HepG2 (cell line): ENCODE results near the gene GDE1. TPM values are rescaled to one million over a fixed set of nuclear protein-coding genes. Genes with fewer than 3 reads are reported as not detected.

Experiments used
- BCL6 ChIP-seq: IDR thresholded peaks from 2 replicates; pipeline ENCODE4 v1.6.1; 2016; ENCODE audit warnings: missing genetic modification reagents, missing compliant biosample characterization
- CREBL2 ChIP-seq: sonication (generic); formaldehyde crosslinking; IDR thresholded peaks from 2 replicates; pipeline ENCODE4 v1.8.1; 2023; ENCODE audit warnings: missing genetic modification reagents, mild to moderate bottlenecking, borderline replicate concordance
- ELF3 ChIP-seq: IDR thresholded peaks from 2 replicates; pipeline ENCODE4 v1.6.1; 2016; ENCODE audit warnings: missing genetic modification reagents, missing compliant biosample characterization
- ESRRA ChIP-seq: sonication (generic); formaldehyde crosslinking; IDR thresholded peaks from 2 replicates; pipeline ENCODE4 v1.5.1; 2020; ENCODE audit warnings: mild to moderate bottlenecking, low read depth, missing genetic modification reagents
- FIP1L1 ChIP-seq: fragments of 200-400 bp; formaldehyde crosslinking; IDR thresholded peaks from 2 replicates; pipeline ENCODE4 v1.6.1; 2018; ENCODE audit warnings: low read depth, mild to moderate bottlenecking, low read length, moderate library complexity, borderline replicate concordance; ENCODE audit not compliant: insufficient read depth
- FLYWCH1 ChIP-seq: sonication (generic); formaldehyde crosslinking; IDR thresholded peaks from 2 replicates; pipeline ENCODE4 v1.8.1; 2023; ENCODE audit warnings: mild to moderate bottlenecking, missing genetic modification reagents
- HMG20A ChIP-seq: IDR thresholded peaks from 2 replicates; pipeline ENCODE4 v1.6.1; 2016; ENCODE audit warnings: borderline replicate concordance
- LCORL ChIP-seq, 2 experiments: fragments of 450-650 bp in 1 of 2; sonication (generic) in 1 of 2; formaldehyde crosslinking in 1 of 2; IDR thresholded peaks; 2 replicates each; pipeline versions ENCODE4 v1.5.0 to v1.6.1; 2017 to 2020; ENCODE audit warnings: antibody characterized with exemption in 1 of 2, missing genetic modification reagents in 1 of 2
- MED8 ChIP-seq: sonication (generic); formaldehyde crosslinking; IDR thresholded peaks from 2 replicates; pipeline ENCODE4 v1.8.1; 2023; ENCODE audit warnings: mild to moderate bottlenecking, missing genetic modification reagents; ENCODE audit not compliant: insufficient replicate concordance
- MIXL1 ChIP-seq: IDR thresholded peaks from 2 replicates; pipeline ENCODE4 v1.6.1; 2016
- NFE2L2 ChIP-seq: fragments of 150-350 bp; IDR thresholded peaks from 2 replicates; pipeline ENCODE4 v1.6.1; 2014; ENCODE audit warnings: low read length
- NFKB2 ChIP-seq: sonication (generic); formaldehyde crosslinking; IDR thresholded peaks from 2 replicates; pipeline ENCODE4 v1.4.0; 2020; ENCODE audit warnings: missing genetic modification reagents, borderline replicate concordance
- NFRKB ChIP-seq: fragments of 450-650 bp; IDR thresholded peaks from 2 replicates; pipeline ENCODE4 v1.6.1; 2017
- ONECUT2 ChIP-seq: sonication (generic); formaldehyde crosslinking; IDR thresholded peaks from 2 replicates; pipeline ENCODE4 v1.4.0; 2020; ENCODE audit warnings: missing genetic modification reagents
- PAWR ChIP-seq: sonication (generic); formaldehyde crosslinking; IDR thresholded peaks from 2 replicates; pipeline ENCODE4 v1.4.0; 2020; ENCODE audit warnings: missing genetic modification reagents, mild to moderate bottlenecking, borderline replicate concordance
- PCBP2 ChIP-seq: fragments of 200-400 bp; formaldehyde crosslinking; optimal IDR thresholded peaks from 2 replicates; pipeline ENCODE3; 2018; ENCODE audit warnings: low read length, low read depth; ENCODE audit not compliant: poor library complexity, severe bottlenecking
- PHF8 ChIP-seq: sonication (generic); formaldehyde crosslinking; IDR thresholded peaks from 2 replicates; pipeline ENCODE4 v1.5.0; 2020; ENCODE audit warnings: missing genetic modification reagents
- SAP130 ChIP-seq: IDR thresholded peaks from 2 replicates; pipeline ENCODE4 v1.6.1; 2016; ENCODE audit warnings: low read depth
- SOX13 ChIP-seq, 3 experiments: fragments of 450-650 bp in 1 of 3; sonication (generic) in 1 of 3; formaldehyde crosslinking in 1 of 3; IDR thresholded peaks in 2 of 3; conservative IDR thresholded peaks in 1 of 3; 2 replicates each; pipeline versions ENCODE4 v1.5.0 to v1.6.1; 2016 to 2020; ENCODE audit warnings: antibody characterized with exemption in 1 of 3, mild to moderate bottlenecking in 1 of 3, missing compliant biosample characterization in 1 of 3, missing genetic modification reagents in 1 of 3, moderate library complexity in 1 of 3
- SYNCRIP ChIP-seq: fragments of 200-400 bp; formaldehyde crosslinking; IDR thresholded peaks from 2 replicates; pipeline ENCODE4 v1.6.1; 2018; ENCODE audit warnings: mild to moderate bottlenecking, low read depth, low read length; ENCODE audit not compliant: insufficient read depth
- THAP8 ChIP-seq: sonication (generic); formaldehyde crosslinking; IDR thresholded peaks from 2 replicates; pipeline ENCODE4 v1.5.1; 2020; ENCODE audit warnings: missing genetic modification reagents, mild to moderate bottlenecking, borderline replicate concordance
- THYN1 ChIP-seq: sonication (generic); formaldehyde crosslinking; IDR thresholded peaks from 2 replicates; pipeline ENCODE4 v1.8.1; 2023; ENCODE audit warnings: low read depth, mild to moderate bottlenecking, moderate library complexity, missing genetic modification reagents, borderline replicate concordance
- TOPORS ChIP-seq: sonication (generic); formaldehyde crosslinking; IDR thresholded peaks from 2 replicates; pipeline ENCODE4 v1.8.0; 2023; ENCODE audit warnings: mild to moderate bottlenecking, missing genetic modification reagents
- U2AF1 ChIP-seq: fragments of 200-400 bp; formaldehyde crosslinking; optimal IDR thresholded peaks from 2 replicates; pipeline ENCODE3; 2017; ENCODE audit warnings: mild to moderate bottlenecking, low read depth, low read length
- WIZ ChIP-seq: sonication (generic); formaldehyde crosslinking; IDR thresholded peaks from 2 replicates; pipeline ENCODE4 v1.5.1; 2020; ENCODE audit warnings: mild to moderate bottlenecking, missing genetic modification reagents
- ZBTB21 ChIP-seq: sonication (generic); formaldehyde crosslinking; IDR thresholded peaks from 2 replicates; pipeline ENCODE4 v1.4.0; 2020; ENCODE audit warnings: missing genetic modification reagents
- ZFP62 ChIP-seq: sonication (generic); formaldehyde crosslinking; IDR thresholded peaks from 2 replicates; pipeline ENCODE4 v1.4.0; 2020; ENCODE audit warnings: missing genetic modification reagents
- ZNF101 ChIP-seq: sonication (generic); formaldehyde crosslinking; IDR thresholded peaks from 2 replicates; pipeline ENCODE4 v1.4.0; 2020; ENCODE audit warnings: mild to moderate bottlenecking, low read depth, missing genetic modification reagents, borderline replicate concordance
- ZNF24 ChIP-seq: fragments of 450-650 bp; IDR thresholded peaks from 2 replicates; pipeline ENCODE4 v1.6.1; 2017; ENCODE audit warnings: antibody characterized with exemption, mild to moderate bottlenecking
- ZNF274 ChIP-seq: sonication (generic); formaldehyde crosslinking; IDR thresholded peaks from 2 replicates; pipeline ENCODE4 v1.5.1; 2020; ENCODE audit warnings: mild to moderate bottlenecking, missing genetic modification reagents
- ZNF329 ChIP-seq: sonication (generic); formaldehyde crosslinking; IDR thresholded peaks from 2 replicates; pipeline ENCODE4 v1.9.0; 2021; ENCODE audit warnings: low read depth, mild to moderate bottlenecking, missing genetic modification reagents
- ZNF776 ChIP-seq: sonication (generic); formaldehyde crosslinking; IDR thresholded peaks from 2 replicates; pipeline ENCODE4 v1.4.0; 2020; ENCODE audit warnings: mild to moderate bottlenecking, missing genetic modification reagents
- polyA plus RNA-seq, 8 experiments: library from polyadenylated mRNA; depleted of rRNA in 3 of 8; stranded (reverse) in 7 of 8; unstranded in 1 of 8; fragments of >200 nt; fragmentation: Illumina TruSeq in 4 of 8; extraction: Trizol in 4 of 8; gene quantifications; 2 replicates each; pipeline versions ENCODE4 v1.2.1 to v1.2.3, GENCODE V29; 2011 to 2016; ENCODE audit warnings: low read depth in 4 of 8, missing spikeins in 1 of 8, mixed read lengths in 1 of 8; ENCODE audit not compliant: insufficient read depth in 1 of 8
- total RNA-seq, 5 experiments: library from RNA; depleted of rRNA; stranded (reverse); fragments of >200 nt; fragmentation: Illumina TruSeq; extraction: Trizol; gene quantifications; 2 replicates each; pipeline ENCODE4 v1.2.3, GENCODE V29; 2016; ENCODE audit warnings: low read depth in 1 of 5

Gene GDE1
- total and polyA plus RNA-seq, 2 of the 13 experiments (the other 11 are each of a cell fraction or from before 2014, with no cell fraction given) = 35.9 to 59.0 TPM

- TF ChIP-seq ZNF329 (CRISPR knock-in tag) (no peak), HMG20A (no peak), NFE2L2 (no peak), MIXL1 (peak; percentile 89), SOX13 (IDR thresholded peaks at IDR 0.05) (no peak), SOX13 (CRISPR knock-in tag; conservative IDR thresholded peaks at IDR 0.05 in 1 of 2, IDR thresholded peaks at IDR 0.05 in 1 of 2) (0 out of 4 replicates have a peak, but pooled peaks of 1 of the 2 experiments have one; percentile 7), NFKB2 (CRISPR knock-in tag) (no peak), ZBTB21 (peak; percentile 87), FLYWCH1 (CRISPR knock-in tag) (no peak), ZNF101 (0 out of 2 replicates have a peak, but pooled peaks have one; percentile 64), THYN1 (CRISPR knock-in tag) (no peak), WIZ (CRISPR knock-in tag) (0 out of 2 replicates have a peak, but pooled peaks have one; percentile 59), ELF3 (CRISPR knock-in tag) (peak; percentile 69), ZNF776 (no peak), NFRKB (no peak), ZNF274 (CRISPR knock-in tag) (no peak; the same call in 1 of the 2 replicates), THAP8 (CRISPR knock-in tag) (peak; percentile 34; the same call in 1 of the 2 replicates), PHF8 (CRISPR knock-in tag) (peak; percentile 86), TOPORS (CRISPR knock-in tag) (peak; percentile 82), FIP1L1 (no peak), PAWR (CRISPR knock-in tag) (0 out of 2 replicates have a peak, but pooled peaks have one; percentile 75), SYNCRIP (no peak), ZNF24 (no peak), MED8 (CRISPR knock-in tag) (peak; percentile 53), CREBL2 (CRISPR knock-in tag) (0 out of 2 replicates have a peak, but pooled peaks have one; percentile 4), LCORL (IDR thresholded peaks at IDR 0.05) (no peak), LCORL (CRISPR knock-in tag; IDR thresholded peaks at IDR 0.05) (peak; percentile 37; the same call in 1 of the 2 replicates), ZFP62 (CRISPR knock-in tag) (no peak), SAP130 (peak; percentile 99), ONECUT2 (no peak), BCL6 (CRISPR knock-in tag) (no peak), PCBP2 (no peak), ESRRA (CRISPR knock-in tag) (peak; percentile 28), U2AF1 (no peak)
Observed at GRCh38 chr16:19523559-19524355, 1.9 kb upstream of the GDE1 start, which contains the start of gene CCP110 (continued).
